HepG2 (cell line): Measurements from ENCODE around the gene HCFC1. TPM values are rescaled to one million over a fixed set of nuclear protein-coding genes. Genes with fewer than 3 reads are reported as not detected.
A peak's percentile ranks its signal among the peaks of the same experiment; 100 is the strongest.

Experiments used
- ATAC-seq: fragments of 200-7000 bp; cut with Tn5 transposase; 3 replicates; pipeline ENCODE4 v1.9.1; 2020; ENCODE audit warnings: mild to moderate bottlenecking, moderate library complexity
- BruUV-seq: library from RNA; stranded (reverse); fragments of 400-500 nt; replicated peaks from 2 replicates; lab custom pipeline; 2021; lab: Mats Ljungman, UMichigan
- CTCF ChIA-PET: fragments of 300-600 bp; formaldehyde crosslinking; extraction: SDS; loops from one replicate; lab custom pipeline; 2021; ENCODE audit warnings: low total read pairs, inconsistent platforms, low intra/inter-chr PET ratio; lab: Yijun Ruan, JAX
- POLR2A ChIA-PET: fragments of 350-600 bp; sonication (Branson Sonifier 250); formaldehyde crosslinking; loops from one replicate; lab custom pipeline; 2020; ENCODE audit warnings: antibody characterized with exemption, inconsistent platforms; lab: Yijun Ruan, JAX
- DNase-seq: peaks from one replicate; pipeline ENCODE4 v3.0.0-alpha.2; 2015; ENCODE audit warnings: low spot score
- FAIRE-seq: peaks from 3 replicates; lab custom pipeline; 2011; peaks lifted over from hg19 to GRCh38; lab: Jason Lieb, UNC
- H2AFZ ChIP-seq: one replicate; pipeline ENCODE4 v1.6.1; 2011; ENCODE audit warnings: low read length, inconsistent platforms
- H3K27ac ChIP-seq: fragments of 300-600 bp; 3 replicates; pipeline ENCODE4 v1.8.0; 2011; ENCODE audit warnings: mixed run types, mild to moderate bottlenecking, mixed read lengths, low read length, inconsistent platforms; ENCODE audit not compliant: insufficient read depth; ENCODE audit errors: extremely low read length
- H3K27me3 ChIP-seq, 2 experiments: fragments of 200-600 bp in 1 of 2; 2 replicates in 1 of 2; 3 replicates in 1 of 2; pipeline versions ENCODE4 v1.6.0 to v1.8.0; 2011; ENCODE audit warnings: low read length in 2 of 2, mild to moderate bottlenecking in 2 of 2, moderate library complexity in 2 of 2, inconsistent platforms in 1 of 2; ENCODE audit not compliant: insufficient read depth in 2 of 2, control insufficient read depth in 1 of 2
- H3K36me3 ChIP-seq, 2 experiments: fragments of 200-600 bp in 1 of 2; replicated peaks in 1 of 2; 2 replicates in 1 of 2; 3 replicates in 1 of 2; pipeline versions ENCODE4 v1.5.1 to v1.8.0; 2011; ENCODE audit warnings: low read length in 2 of 2, inconsistent platforms in 1 of 2; ENCODE audit not compliant: insufficient read depth in 2 of 2, control insufficient read depth in 1 of 2
- H3K4me1 ChIP-seq: 2 replicates; pipeline ENCODE4 v1.5.1; 2012; ENCODE audit warnings: low read length, inconsistent platforms; ENCODE audit not compliant: insufficient read depth
- H3K4me2 ChIP-seq: 2 replicates; pipeline ENCODE4 v1.6.0; 2011; ENCODE audit warnings: low read depth, low read length, inconsistent platforms
- H3K4me3 ChIP-seq, 3 experiments: fragments of 200-600 bp in 1 of 3; sonication (generic), shearing (Covaris generic) in 1 of 3; replicated peaks in 1 of 3; 2 replicates each; pipeline ENCODE4 v1.5.1; 2011 to 2016; ENCODE audit warnings: low read length in 3 of 3, inconsistent platforms in 2 of 3, low read depth in 2 of 3, mild to moderate bottlenecking in 2 of 3, control low read depth in 1 of 3, mixed read lengths in 1 of 3; ENCODE audit not compliant: insufficient read depth in 1 of 3
- H3K79me2 ChIP-seq: one replicate; pipeline ENCODE4 v1.6.1; 2011; ENCODE audit warnings: low read length, inconsistent platforms; ENCODE audit not compliant: insufficient read depth
- H3K9ac ChIP-seq: 2 replicates; pipeline ENCODE4 v1.6.0; 2011; ENCODE audit warnings: mild to moderate bottlenecking, low read depth, low read length, inconsistent platforms; ENCODE audit not compliant: insufficient read depth
- H3K9me3 ChIP-seq: 2 replicates; pipeline ENCODE4 v1.5.1; 2012; ENCODE audit warnings: mild to moderate bottlenecking, low read length
- H4K20me1 ChIP-seq: 2 replicates; pipeline ENCODE4 v1.6.0; 2011; ENCODE audit warnings: inconsistent platforms, mild to moderate bottlenecking, low read length, moderate library complexity; ENCODE audit not compliant: insufficient read depth
- ZNF687 ChIP-seq: sonication (generic); formaldehyde crosslinking; IDR thresholded peaks from 2 replicates; pipeline ENCODE4 v1.5.1; 2020; ENCODE audit warnings: mild to moderate bottlenecking, missing genetic modification reagents, moderate library complexity
- ZNF740 ChIP-seq: sonication (generic); formaldehyde crosslinking; IDR thresholded peaks from 2 replicates; pipeline ENCODE4 v1.4.0; 2020; ENCODE audit warnings: missing genetic modification reagents
- WGBS: methylation state at CpG from one replicate; pipeline ENCODE4 v1.1.6; 2017; ENCODE audit warnings: low lambda C conversion rate; 5-methylcytosine and 5-hydroxymethylcytosine counted together
- in situ Hi-C: cut with HindIII; loops from 2 replicates; pipeline ENCODE4 v1.10.0; 2017; ENCODE audit warnings: low pct_unique_long_range_greater_than_20kb; ENCODE audit not compliant: extremely low pct_ligation_motif_present
- intact Hi-C: fragments of 100-400 bp; cut with micrococcal nuclease; formaldehyde crosslinking; loops from one replicate; pipeline ENCODE4 v1.10.0; 2022; ENCODE audit not compliant: unreplicated experiment
- polyA plus RNA-seq, 8 experiments: library from polyadenylated mRNA; depleted of rRNA in 3 of 8; stranded (reverse) in 7 of 8; unstranded in 1 of 8; fragments of >200 nt; fragmentation: Illumina TruSeq in 4 of 8; extraction: Trizol in 4 of 8; gene quantifications; 2 replicates each; pipeline versions ENCODE4 v1.2.1 to v1.2.3, GENCODE V29; 2011 to 2016; ENCODE audit warnings: low read depth in 4 of 8, missing spikeins in 1 of 8, mixed read lengths in 1 of 8; ENCODE audit not compliant: insufficient read depth in 1 of 8
- total RNA-seq, 5 experiments: library from RNA; depleted of rRNA; stranded (reverse); fragments of >200 nt; fragmentation: Illumina TruSeq; extraction: Trizol; gene quantifications; 2 replicates each; pipeline ENCODE4 v1.2.3, GENCODE V29; 2016; ENCODE audit warnings: low read depth in 1 of 5

HCFC1 gene
- total and polyA plus RNA-seq, 2 of the 13 experiments (the other 11 are each of a cell fraction or from before 2014, with no cell fraction given), result 5.8 to 17.8 TPM

- Histone ChIP-seq H2AFZ (no peak overlapping the region), H3K4me2 (no peak overlapping the region), H3K9me3 (no peaks in the 10 kb centered on the region), H4K20me1 (no peaks in the 10 kb centered on the region), H3K27me3 (no peaks in the 10 kb centered on the region), H3K4me3 (no peak overlapping the region), H3K9ac (no peak overlapping the region), H3K79me2 (no peaks in the 10 kb centered on the region), H3K4me1 (peaks cover 40% of the 10 kb centered on the region), H3K27ac (no peak overlapping the region), H3K36me3 (no peaks in the 10 kb centered on the region)
- in situ Hi-C loops, result no loop called here
- POLR2A ChIA-PET, result interaction anchor here (1.9 kb wide), 1 partner anchor 16 kb away, joined by 5 read pairs; no protein-coding TSS in a partner anchor
- WGBS, result 80% methylated on average over 4 of the region's 14 CpGs
- ATAC-seq (no peak), DNase-seq (no peak), FAIRE-seq (no peak)
- BruUV-seq, result no TSS peak
- peak; percentile 7; the same call in 1 of the 2 replicates for TF ChIP-seq ZNF687 (CRISPR knock-in tag)
- no peak for TF ChIP-seq ZNF740 (CRISPR knock-in tag)
- intact Hi-C loops, result no loop called here
- CTCF ChIA-PET, result no interaction called here
Measured at GRCh38 chrX:153989973-153990655, 18.5 kb upstream of the HCFC1 start.
